ENCODE results near the gene TRABD2B.

Gene TRABD2B

DNA sequence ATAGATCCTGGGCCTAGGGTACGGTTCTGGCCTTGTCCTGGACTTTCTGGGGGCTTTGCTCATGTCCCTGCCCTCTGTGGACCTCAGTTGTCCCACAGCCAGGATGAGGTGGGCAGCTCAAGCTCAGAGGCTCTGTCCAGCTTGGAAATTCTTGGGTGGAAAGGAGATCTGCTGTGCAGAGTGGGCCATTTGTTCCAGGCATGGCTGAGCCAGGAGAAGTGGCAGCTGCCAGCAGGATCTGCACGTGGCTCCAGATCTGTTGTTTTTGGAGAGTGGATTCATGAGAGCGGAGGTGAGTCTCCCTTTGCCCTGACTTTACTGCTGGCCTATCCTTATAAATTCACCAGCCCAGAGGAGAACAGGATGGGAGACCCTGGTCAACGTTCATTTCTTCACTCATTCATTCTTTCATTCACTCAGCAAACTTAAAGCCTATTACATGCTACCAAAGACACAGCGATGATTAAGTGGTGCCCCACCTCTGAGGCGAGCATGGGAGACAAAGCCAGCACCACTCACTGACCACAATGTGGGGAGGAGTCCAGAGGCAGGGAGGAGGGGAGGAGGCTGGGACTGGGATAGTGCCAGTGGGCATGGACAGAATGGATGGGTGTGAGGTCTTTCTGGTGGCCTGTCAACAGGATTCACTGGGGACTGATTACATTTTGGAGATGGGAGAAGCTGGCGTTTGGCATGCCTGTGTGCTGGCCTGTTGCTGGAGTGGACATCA, 205.1 kb downstream of the TRABD2B start:
- no peak for TF ChIP-seq POLR2AphosphoS5 (IDR thresholded peaks at IDR 0.05; ENCODE audit: low read depth, low read length)
- TF ChIP-seq TAF1 (IDR thresholded peaks at IDR 0.05; ENCODE audit: borderline replicate concordance, insufficient read depth, low read length) = no peak
- no peak for TF ChIP-seq FOXP2 (optimal IDR thresholded peaks at IDR 0.05; ENCODE audit: borderline replicate concordance, extremely low read depth, extremely low read length, insufficient read depth)
- TF ChIP-seq SIN3A (IDR thresholded peaks at IDR 0.05; ENCODE audit: borderline replicate concordance, insufficient read depth, low read length) = no peak
- TF ChIP-seq, protein P1, sequence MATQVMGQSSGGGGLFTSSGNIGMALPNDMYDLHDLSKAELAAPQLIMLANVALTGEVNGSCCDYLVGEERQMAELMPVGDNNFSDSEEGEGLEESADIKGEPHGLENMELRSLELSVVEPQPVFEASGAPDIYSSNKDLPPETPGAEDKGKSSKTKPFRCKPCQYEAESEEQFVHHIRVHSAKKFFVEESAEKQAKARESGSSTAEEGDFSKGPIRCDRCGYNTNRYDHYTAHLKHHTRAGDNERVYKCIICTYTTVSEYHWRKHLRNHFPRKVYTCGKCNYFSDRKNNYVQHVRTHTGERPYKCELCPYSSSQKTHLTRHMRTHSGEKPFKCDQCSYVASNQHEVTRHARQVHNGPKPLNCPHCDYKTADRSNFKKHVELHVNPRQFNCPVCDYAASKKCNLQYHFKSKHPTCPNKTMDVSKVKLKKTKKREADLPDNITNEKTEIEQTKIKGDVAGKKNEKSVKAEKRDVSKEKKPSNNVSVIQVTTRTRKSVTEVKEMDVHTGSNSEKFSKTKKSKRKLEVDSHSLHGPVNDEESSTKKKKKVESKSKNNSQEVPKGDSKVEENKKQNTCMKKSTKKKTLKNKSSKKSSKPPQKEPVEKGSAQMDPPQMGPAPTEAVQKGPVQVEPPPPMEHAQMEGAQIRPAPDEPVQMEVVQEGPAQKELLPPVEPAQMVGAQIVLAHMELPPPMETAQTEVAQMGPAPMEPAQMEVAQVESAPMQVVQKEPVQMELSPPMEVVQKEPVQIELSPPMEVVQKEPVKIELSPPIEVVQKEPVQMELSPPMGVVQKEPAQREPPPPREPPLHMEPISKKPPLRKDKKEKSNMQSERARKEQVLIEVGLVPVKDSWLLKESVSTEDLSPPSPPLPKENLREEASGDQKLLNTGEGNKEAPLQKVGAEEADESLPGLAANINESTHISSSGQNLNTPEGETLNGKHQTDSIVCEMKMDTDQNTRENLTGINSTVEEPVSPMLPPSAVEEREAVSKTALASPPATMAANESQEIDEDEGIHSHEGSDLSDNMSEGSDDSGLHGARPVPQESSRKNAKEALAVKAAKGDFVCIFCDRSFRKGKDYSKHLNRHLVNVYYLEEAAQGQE (IDR thresholded peaks at IDR 0.05; ENCODE audit: insufficient read depth in 1 of 2, low read depth in 2 of 2, low read length in 2 of 2) = no peak

DNA sequence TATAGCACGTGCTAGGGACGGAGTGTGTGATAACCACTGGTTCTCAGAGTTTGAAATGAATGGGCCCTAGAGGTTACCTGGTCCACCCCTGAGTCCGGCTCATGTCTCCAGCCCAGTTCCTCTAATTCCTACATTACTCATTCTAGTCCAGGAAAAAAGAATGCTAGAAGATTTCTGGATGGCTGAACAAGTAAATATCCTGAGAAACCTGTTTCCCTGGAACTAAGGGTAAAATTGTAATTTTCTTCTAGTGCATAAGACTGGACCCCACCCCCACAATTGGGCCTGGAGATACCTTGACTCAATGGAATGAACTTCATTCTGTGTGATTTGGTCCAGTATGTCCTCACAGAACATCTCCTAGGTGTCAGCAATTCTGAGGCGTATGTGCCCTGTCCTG, 208.4 kb downstream of the TRABD2B start:
- TF ChIP-seq POLR2AphosphoS5 (IDR thresholded peaks at IDR 0.05; ENCODE audit: low read depth, low read length) (no peak), SIN3A (IDR thresholded peaks at IDR 0.05; ENCODE audit: borderline replicate concordance, insufficient read depth, low read length) (no peak), FOXP2 (optimal IDR thresholded peaks at IDR 0.05; ENCODE audit: borderline replicate concordance, extremely low read depth, extremely low read length, insufficient read depth) (no peak), TAF1 (IDR thresholded peaks at IDR 0.05; ENCODE audit: borderline replicate concordance, insufficient read depth, low read length) (no peak)
- TF ChIP-seq, protein P1 (IDR thresholded peaks at IDR 0.05; ENCODE audit: insufficient read depth in 1 of 2, low read depth in 2 of 2, low read length in 2 of 2) = no peak

- TF ChIP-seq FOXP2 (optimal IDR thresholded peaks at IDR 0.05; ENCODE audit: borderline replicate concordance, extremely low read depth, extremely low read length, insufficient read depth) = no peak
- TF ChIP-seq TAF1 (IDR thresholded peaks at IDR 0.05; ENCODE audit: borderline replicate concordance, insufficient read depth, low read length) = no peak
- TF ChIP-seq, protein P1 (IDR thresholded peaks at IDR 0.05; ENCODE audit: insufficient read depth in 1 of 2, low read depth in 2 of 2, low read length in 2 of 2) = no peak
- no peak for TF ChIP-seq POLR2AphosphoS5 (IDR thresholded peaks at IDR 0.05; ENCODE audit: low read depth, low read length)
- TF ChIP-seq SIN3A (IDR thresholded peaks at IDR 0.05; ENCODE audit: borderline replicate concordance, insufficient read depth, low read length) = no peak
These were observed 209.6 kb downstream of the TRABD2B start for GRCh38 chr1:47787560-47787959.

- TF ChIP-seq TAF1 (IDR thresholded peaks at IDR 0.05; ENCODE audit: borderline replicate concordance, insufficient read depth, low read length) (no peak), POLR2AphosphoS5 (IDR thresholded peaks at IDR 0.05; ENCODE audit: low read depth, low read length) (no peak), FOXP2 (optimal IDR thresholded peaks at IDR 0.05; ENCODE audit: borderline replicate concordance, extremely low read depth, extremely low read length, insufficient read depth) (no peak), SIN3A (IDR thresholded peaks at IDR 0.05; ENCODE audit: borderline replicate concordance, insufficient read depth, low read length) (no peak)
- TF ChIP-seq, protein P1 (IDR thresholded peaks at IDR 0.05; ENCODE audit: insufficient read depth in 1 of 2, low read depth in 2 of 2, low read length in 2 of 2) = no peak
These were observed 210.9 kb downstream of the TRABD2B start for GRCh38 chr1:47786316-47786715.

All from PFSK-1 (cell line).